Measurements from ENCODE around the gene ATP6V1F.

- no peak for TF ChIP-seq YY1 (IDR thresholded peaks at IDR 0.05; ENCODE audit: insufficient read depth, insufficient read length)
- TF ChIP-seq ZNF274 (IDR thresholded peaks at IDR 0.05; ENCODE audit: low read depth, low read length), result no peak
- no peak for TF ChIP-seq SUZ12 (IDR thresholded peaks at IDR 0.05; ENCODE audit: extremely low read depth, insufficient read depth, insufficient read length)
Measured at GRCh38 chr7:128847721-128848211, 14.9 kb upstream of the ATP6V1F start.
